Caco-2 (cell line): ENCODE measurements around the gene SEMA4D. TPM values are rescaled to one million over a fixed set of nuclear protein-coding genes. Genes with fewer than 3 reads are reported as not detected.
"Not testable (repeated sequence)": the region's sequence is repeated elsewhere in the genome, so short reads cannot be mapped to it uniquely, and the experiment has no call there.

ENCODE experiments used
- BruUV-seq: library from RNA; stranded (reverse); fragments of 400-500 nt; replicated peaks from 2 replicates; lab custom pipeline; 2021; lab: Mats Ljungman, UMichigan
- CTCF ChIA-PET: fragments of 300-600 bp; sonication (Branson Sonifier 250); formaldehyde crosslinking; loops from one replicate; lab custom pipeline; 2022; ENCODE audit warnings: antibody characterized with exemption; lab: Charles Lee
- POLR2A ChIA-PET: fragments of 300-600 bp; sonication (Branson Sonifier 250); formaldehyde crosslinking; loops from one replicate; lab custom pipeline; 2022; ENCODE audit warnings: antibody characterized with exemption; lab: Charles Lee
- DNase-seq, 2 experiments: peaks; one replicate each; pipeline versions ENCODE4 v3.0.0 to v3.0.0-alpha.2; 2020 to 2022
- H3K27me3 ChIP-seq: replicated peaks from 2 replicates; pipeline ENCODE4 v1.6.0; 2011; ENCODE audit warnings: low read length; ENCODE audit not compliant: control insufficient read depth, insufficient read depth
- H3K36me3 ChIP-seq: 2 replicates; pipeline ENCODE4 v1.5.1; 2011; ENCODE audit warnings: low read length; ENCODE audit not compliant: control insufficient read depth, insufficient read depth
- H3K4me1 ChIP-seq: fragments of 250-450 bp; sonication (Bioruptor Pico); 2 replicates; pipeline ENCODE4 v1.5.1; 2020; ENCODE audit warnings: mild to moderate bottlenecking
- H3K4me3 ChIP-seq: 2 replicates; pipeline ENCODE4 v1.5.1; 2011; ENCODE audit warnings: low read depth, mild to moderate bottlenecking, control low read depth, low read length
- H3K9me3 ChIP-seq: fragments of 250-450 bp; sonication (Bioruptor Pico); 2 replicates; pipeline ENCODE4 v1.5.1; 2020; ENCODE audit warnings: mild to moderate bottlenecking, moderate library complexity
- H3K27ac Mint-ChIP-seq: one replicate; pipeline ENCODE4 v1.8.0; 2022; ENCODE audit warnings: mixed read lengths; ENCODE audit not compliant: unreplicated experiment
- H3K27me3 Mint-ChIP-seq: one replicate; pipeline ENCODE4 v1.8.0; 2022; ENCODE audit warnings: mixed read lengths; ENCODE audit not compliant: insufficient read depth, unreplicated experiment
- H3K36me3 Mint-ChIP-seq: one replicate; pipeline ENCODE4 v1.8.0; 2022; ENCODE audit warnings: mild to moderate bottlenecking, mixed read lengths; ENCODE audit not compliant: insufficient read depth, unreplicated experiment
- H3K4me1 Mint-ChIP-seq: one replicate; pipeline ENCODE4 v1.8.0; 2022; ENCODE audit warnings: low read depth, mixed read lengths; ENCODE audit not compliant: unreplicated experiment
- H3K4me3 Mint-ChIP-seq: one replicate; pipeline ENCODE4 v1.8.0; 2022; ENCODE audit warnings: mild to moderate bottlenecking, moderate library complexity, mixed read lengths; ENCODE audit not compliant: unreplicated experiment
- H3K9me3 Mint-ChIP-seq: one replicate; pipeline ENCODE4 v1.8.0; 2022; ENCODE audit warnings: mixed read lengths; ENCODE audit not compliant: unreplicated experiment
- CTCF ChIP-seq, 2 experiments: fragments of 200-600 bp in 1 of 2; IDR thresholded peaks; 1 replicate in 1 of 2; 2 replicates in 1 of 2; pipeline versions ENCODE4 v1.5.1 to v1.8.0; 2011 to 2022; ENCODE audit warnings: antibody characterized with exemption in 1 of 2, control low read depth in 1 of 2, inconsistent platforms in 1 of 2, low read depth in 1 of 2, low read length in 1 of 2, mild to moderate bottlenecking in 1 of 2, moderate library complexity in 1 of 2; ENCODE audit not compliant: insufficient read depth in 1 of 2, severe bottlenecking in 1 of 2, unreplicated experiment in 1 of 2
- intact Hi-C: fragments of 100-400 bp; cut with micrococcal nuclease; formaldehyde crosslinking; loops from one replicate; pipeline ENCODE4 v1.10.0; 2022; ENCODE audit not compliant: unreplicated experiment
- total RNA-seq: library from RNA; stranded (reverse); gene quantifications from 2 replicates; pipeline ENCODE4 v1.2.3, GENCODE V29; 2022

Gene SEMA4D
- total RNA-seq, 1 experiment from 2014 or later, result 17.1 TPM

DNA sequence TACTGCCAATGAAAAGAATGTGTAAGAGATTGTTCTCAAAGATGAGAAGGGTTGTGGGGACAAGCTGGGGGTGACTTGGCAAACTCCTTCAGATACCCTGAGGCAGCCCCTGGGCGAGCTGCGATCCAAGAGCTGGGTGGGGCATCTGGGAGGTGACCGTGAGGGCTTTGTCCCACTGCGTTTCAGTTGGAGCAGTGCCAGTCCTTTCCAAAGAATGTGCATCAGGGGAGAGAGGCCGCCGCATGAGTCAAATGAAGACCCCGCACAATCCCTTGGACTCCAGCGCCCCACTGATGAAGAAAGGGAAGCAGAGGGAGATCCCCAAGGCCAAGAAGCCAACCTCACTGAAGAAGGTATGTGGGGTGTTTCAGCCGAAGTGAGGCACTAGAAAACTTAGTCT, 151.2 kb downstream of the SEMA4D start:
- POLR2A ChIA-PET, result no interaction called here
- H3K27me3 ChIP-seq, result no peaks in the 10 kb centered on the region
- Mint-ChIP-seq H3K9me3 (no peaks in the 10 kb centered on the region), H3K36me3 (peaks cover 64% of the 10 kb centered on the region), H3K27me3 (no peaks in the 10 kb centered on the region), H3K27ac (no peak overlapping the region), H3K4me3 (no peak overlapping the region), H3K4me1 (peaks cover 6% of the 10 kb centered on the region)
- intact Hi-C loops, result no loop called here
- no peak overlapping the region for H3K4me3 ChIP-seq
- TF ChIP-seq CTCF (IDR thresholded peaks at IDR 0.05; ENCODE audit: insufficient read depth in 1 of 2, low read depth in 1 of 2, low read length in 1 of 2, severe bottlenecking in 1 of 2, unreplicated experiment in 1 of 2), result no peak
- CTCF ChIA-PET, result no interaction called here
- DNase-seq, result no peak
- BruUV-seq, result no TSS peak
- H3K36me3 ChIP-seq, result no peaks in the 10 kb centered on the region
- no peaks in the 10 kb centered on the region for H3K4me1 ChIP-seq
- no peaks in the 10 kb centered on the region for H3K9me3 ChIP-seq

GRCh38 chr9:89345476-89345875, 152.4 kb downstream of the SEMA4D start:
- no TSS peak for BruUV-seq
- no peak for TF ChIP-seq CTCF (IDR thresholded peaks at IDR 0.05; ENCODE audit: insufficient read depth in 1 of 2, low read depth in 1 of 2, low read length in 1 of 2, severe bottlenecking in 1 of 2, unreplicated experiment in 1 of 2)
- Mint-ChIP-seq H3K36me3 (peaks cover 56% of the 10 kb centered on the region), H3K9me3 (no peaks in the 10 kb centered on the region), H3K4me3 (no peak overlapping the region), H3K27ac (no peak overlapping the region), H3K27me3 (no peaks in the 10 kb centered on the region), H3K4me1 (no peaks in the 10 kb centered on the region)
- POLR2A ChIA-PET, result no interaction called here
- Histone ChIP-seq H3K4me3 (no peak overlapping the region), H3K27me3 (no peaks in the 10 kb centered on the region), H3K4me1 (no peaks in the 10 kb centered on the region), H3K9me3 (no peaks in the 10 kb centered on the region), H3K36me3 (no peaks in the 10 kb centered on the region)
- intact Hi-C loops, result no loop called here
- CTCF ChIA-PET, result no interaction called here
- DNase-seq, result no peak

DNA sequence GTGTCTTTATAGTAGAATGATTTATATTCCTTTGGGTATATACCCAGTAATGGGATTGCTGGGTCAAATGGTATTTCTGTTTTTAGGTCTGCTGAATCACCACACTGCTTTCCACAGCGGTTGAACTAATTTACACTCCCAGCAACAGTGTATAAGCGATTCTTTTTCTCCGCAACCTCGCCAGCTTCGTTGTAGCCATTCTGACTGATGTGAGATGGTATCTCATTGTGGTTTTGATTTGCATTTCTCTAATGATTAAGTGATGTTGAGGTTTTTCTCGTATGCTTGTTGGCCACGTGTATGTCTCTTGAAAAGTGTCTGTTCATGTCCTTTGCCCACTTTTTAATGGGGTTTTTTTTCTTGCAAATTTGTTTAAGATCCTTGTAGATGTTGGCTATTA, 154.1 kb downstream of the SEMA4D start:
- H3K36me3 Mint-ChIP-seq, result peaks cover 59% of the 10 kb centered on the region
- BruUV-seq, H3K4me3 Mint-ChIP-seq, intact Hi-C loops, H3K4me1 Mint-ChIP-seq, H3K9me3 Mint-ChIP-seq, CTCF ChIA-PET, H3K27me3 ChIP-seq, H3K9me3 ChIP-seq, H3K4me3 ChIP-seq, H3K27ac Mint-ChIP-seq, POLR2A ChIA-PET, H3K4me1 ChIP-seq, H3K27me3 Mint-ChIP-seq, H3K36me3 ChIP-seq, DNase-seq: not testable (repeated sequence)

GRCh38 chr9:89342948-89343347, 155.0 kb downstream of the SEMA4D start:
- Histone ChIP-seq H3K9me3 (no peaks in the 10 kb centered on the region), H3K4me3 (no peak overlapping the region), H3K27me3 (no peaks in the 10 kb centered on the region), H3K36me3 (no peaks in the 10 kb centered on the region), H3K4me1 (no peaks in the 10 kb centered on the region)
- Mint-ChIP-seq H3K9me3 (no peaks in the 10 kb centered on the region), H3K27ac (no peak overlapping the region), H3K27me3 (no peaks in the 10 kb centered on the region), H3K36me3 (peaks cover 62% of the 10 kb centered on the region), H3K4me1 (no peaks in the 10 kb centered on the region), H3K4me3 (no peak overlapping the region)
- POLR2A ChIA-PET, result no interaction called here
- DNase-seq, result no peak
- TF ChIP-seq CTCF (IDR thresholded peaks at IDR 0.05; ENCODE audit: insufficient read depth in 1 of 2, low read depth in 1 of 2, low read length in 1 of 2, severe bottlenecking in 1 of 2, unreplicated experiment in 1 of 2), result no peak
- intact Hi-C loops, result no loop called here
- no TSS peak for BruUV-seq
- CTCF ChIA-PET, result interaction anchor here (0.6 kb wide), 1 partner anchor 245 kb away, joined by 3 read pairs; no protein-coding TSS in a partner anchor
